Activated gamma-delta T cell (primary cell): ENCODE data around the gene MS4A4A.
"Not testable (repeated sequence)": the region's sequence is repeated elsewhere in the genome, so short reads cannot be mapped to it uniquely, and the experiment has no call there.

Experiments
- DNase-seq: peaks from one replicate; lab custom pipeline; 2025; lab: John Stamatoyannopoulos, UW

The MS4A4A gene

DNA sequence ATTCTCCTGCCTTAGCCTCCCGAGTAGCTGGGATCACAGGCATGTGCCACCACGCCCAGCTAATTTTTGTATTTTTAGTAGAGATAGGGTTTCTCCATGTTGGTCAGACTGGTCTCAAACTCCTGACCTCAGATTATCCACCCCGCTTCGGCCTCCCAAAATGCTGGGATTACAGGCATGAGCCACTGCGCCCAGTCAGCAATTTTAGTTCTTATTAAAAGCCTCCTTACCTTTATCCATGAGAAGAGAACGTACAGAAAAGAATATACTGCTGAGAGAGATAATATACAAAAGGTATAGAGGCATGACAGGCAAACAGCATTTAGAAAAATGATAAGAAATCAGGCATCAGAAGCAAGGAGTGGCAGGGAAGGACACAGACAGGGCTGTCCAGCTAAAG, 21.4 kb downstream of the MS4A4A start:
- DNase-seq: not testable (repeated sequence)

GRCh38 chr11:60303661-60304060, 23.2 kb downstream of the MS4A4A start:
- no peak for DNase-seq

DNA sequence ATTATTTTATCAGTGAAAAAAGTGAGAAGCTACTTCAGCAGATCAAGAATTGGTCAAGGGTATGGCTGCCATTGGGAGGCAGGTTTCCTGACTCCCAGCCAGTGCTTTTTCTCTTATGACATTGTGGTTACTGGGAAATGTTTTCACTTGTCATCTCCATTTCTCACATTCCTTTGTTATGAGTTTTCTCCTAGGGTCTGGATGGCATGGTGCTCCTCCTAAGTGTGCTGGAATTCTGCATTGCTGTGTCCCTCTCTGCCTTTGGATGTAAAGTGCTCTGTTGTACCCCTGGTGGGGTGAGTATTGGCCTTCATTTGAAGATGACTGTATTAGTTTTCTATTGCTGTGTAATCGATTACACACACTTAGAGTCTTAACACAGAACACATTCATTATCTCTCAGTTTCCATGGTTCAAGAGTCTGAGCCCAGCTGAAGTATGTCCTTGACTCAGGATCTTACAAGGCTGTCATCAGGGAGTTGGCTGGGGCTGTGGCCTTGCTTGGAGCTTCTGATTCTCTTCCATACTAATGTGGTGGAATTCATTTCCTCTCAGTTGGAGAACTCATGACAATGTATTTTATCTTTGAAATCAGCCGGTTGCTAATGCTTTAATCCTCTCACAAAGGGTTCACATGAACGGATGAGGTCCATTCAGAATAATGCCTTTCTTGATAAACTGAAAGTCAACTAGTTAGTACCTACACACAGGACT, 25.6 kb downstream of the MS4A4A start:
- no peak for DNase-seq

GRCh38 chr11:60307507-60308195, 27.2 kb downstream of the MS4A4A start:
- no peak for DNase-seq

DNA sequence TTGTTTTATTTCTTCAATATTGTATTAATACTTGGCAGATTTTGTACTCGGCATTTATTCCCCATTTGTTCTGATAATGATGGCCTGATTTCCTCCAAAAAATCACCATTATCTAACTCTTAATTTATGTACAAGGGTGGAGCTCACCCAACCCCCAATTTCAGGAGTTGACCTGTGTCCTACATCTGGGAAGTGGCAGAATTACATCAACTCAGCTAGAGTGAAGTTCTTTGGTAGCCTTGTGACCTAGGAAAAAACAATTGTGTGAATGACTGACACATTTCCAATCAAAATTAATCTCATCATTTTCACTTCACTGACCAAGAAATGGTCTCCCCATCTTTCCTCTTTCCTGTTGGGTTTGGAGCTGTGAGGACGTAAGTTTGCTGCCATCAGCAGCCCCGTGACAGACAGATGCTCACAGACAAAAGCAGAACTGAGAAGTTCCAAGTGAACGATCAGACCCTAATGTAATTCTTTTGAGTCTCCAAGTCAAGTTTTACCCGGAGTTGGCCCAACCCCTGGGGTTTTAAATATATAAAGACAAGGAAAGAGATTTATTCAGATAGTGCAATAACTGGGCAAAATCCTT, 30.0 kb downstream of the MS4A4A start:
- DNase-seq: no peak

GRCh38 chr11:60314635-60315321, 34.3 kb downstream of the MS4A4A start:
- no peak for DNase-seq

DNA sequence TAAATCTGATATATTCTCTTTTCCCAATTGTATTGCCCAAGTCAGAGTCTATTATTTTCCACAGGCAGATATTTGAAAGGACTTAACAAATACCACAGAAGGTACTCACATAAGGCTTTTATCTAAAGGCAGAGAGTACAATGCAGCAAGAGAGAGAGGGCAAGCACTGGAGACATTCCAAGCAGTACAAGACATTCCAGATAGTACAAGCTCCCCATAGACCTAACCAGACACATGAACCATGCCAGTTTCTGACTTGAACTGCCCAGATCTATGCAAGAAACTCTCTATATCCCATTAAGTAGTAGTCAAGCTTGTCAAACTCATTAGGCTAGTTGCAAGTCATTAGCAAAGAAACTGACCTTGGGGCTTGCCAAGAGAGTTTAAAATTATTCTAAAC, 35.4 kb downstream of the MS4A4A start:
- DNase-seq: no peak

- DNase-seq: no peak
Measured at GRCh38 chr11:60316317-60316716, 35.9 kb downstream of the MS4A4A start.

DNA sequence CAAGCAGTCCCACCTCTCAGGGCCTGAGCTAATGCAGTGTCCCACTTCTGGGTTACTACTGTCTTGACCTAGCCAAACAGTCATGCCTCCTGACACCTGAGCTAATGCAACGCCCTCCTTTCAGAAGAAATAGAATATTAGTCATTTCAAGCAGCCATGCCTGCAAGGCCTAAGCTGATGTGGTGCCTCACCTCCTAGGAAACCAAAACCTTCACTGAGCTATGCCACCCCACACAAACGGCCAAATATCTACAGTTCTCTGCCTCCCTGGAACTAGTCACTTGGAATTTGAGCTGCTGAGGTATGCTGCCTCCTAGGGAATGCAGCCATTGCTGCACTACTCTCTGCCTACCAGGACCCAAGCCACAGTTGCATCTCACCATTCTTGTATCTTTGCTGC, 38.3 kb downstream of the MS4A4A start:
- no peak for DNase-seq

DNA sequence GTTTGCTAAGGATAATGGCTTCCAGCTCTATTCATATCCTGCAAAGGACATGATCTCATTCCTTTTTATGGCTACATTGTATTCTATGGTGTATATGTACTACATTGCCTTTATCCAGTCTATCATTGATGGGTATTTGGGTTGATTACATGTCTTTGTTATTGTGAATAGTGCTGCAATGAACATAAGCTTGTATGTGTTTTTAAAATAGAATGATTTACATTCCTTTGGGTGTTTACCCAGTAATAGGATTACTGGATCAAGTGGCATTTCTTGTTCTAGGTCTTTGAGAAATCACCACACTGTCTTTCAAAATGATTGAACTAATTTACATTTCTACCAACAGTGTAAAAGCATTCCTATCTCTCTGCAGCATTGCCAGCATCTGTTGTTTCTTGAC, 40.6 kb downstream of the MS4A4A start:
- no peak for DNase-seq

- DNase-seq: no peak
Measured at GRCh38 chr11:60326955-60327354, 46.5 kb downstream of the MS4A4A start, which contains the start of gene MS4A6E. Gene MS4A6E, plus strand, starts transcription at chr11:60327255. Its CDS starts 7,641 bp downstream, at chr11:60334896.

- DNase-seq: no peak
Measured at GRCh38 chr11:60328460-60328859, 48.0 kb downstream of the MS4A4A start.

GRCh38 chr11:60332846-60333245, 52.4 kb downstream of the MS4A4A start:
- DNase-seq: no peak

- no peak for DNase-seq
Measured at GRCh38 chr11:60334005-60334620, 53.6 kb downstream of the MS4A4A start.

GRCh38 chr11:60336767-60337391, 56.4 kb downstream of the MS4A4A start:
- no peak for DNase-seq

GRCh38 chr11:60338053-60338452, 57.6 kb downstream of the MS4A4A start:
- DNase-seq: no peak

DNA sequence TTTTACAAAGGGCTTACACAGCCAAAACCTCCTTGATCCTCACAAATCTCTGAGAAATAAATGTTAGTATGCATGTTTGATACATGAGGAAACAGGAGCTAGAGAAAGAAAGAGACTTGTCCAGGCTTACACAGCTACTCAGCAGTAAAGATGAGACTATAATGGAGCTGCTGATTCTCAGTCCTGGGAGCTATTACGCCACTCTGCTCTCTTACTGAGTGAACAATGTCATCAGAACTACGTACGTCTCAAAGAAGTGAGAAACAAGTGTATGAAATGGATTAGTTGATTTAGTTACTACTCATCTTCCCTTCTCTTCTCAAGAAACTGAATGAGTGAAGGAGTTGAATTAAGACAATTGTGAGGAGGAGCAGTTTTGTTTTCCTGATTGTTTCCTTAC, 58.9 kb downstream of the MS4A4A start:
- no peak for DNase-seq

GRCh38 chr11:60343094-60343704, 62.7 kb downstream of the MS4A4A start:
- DNase-seq: no peak

- no peak for DNase-seq
Measured at GRCh38 chr11:60344146-60344545, 63.7 kb downstream of the MS4A4A start.

DNA sequence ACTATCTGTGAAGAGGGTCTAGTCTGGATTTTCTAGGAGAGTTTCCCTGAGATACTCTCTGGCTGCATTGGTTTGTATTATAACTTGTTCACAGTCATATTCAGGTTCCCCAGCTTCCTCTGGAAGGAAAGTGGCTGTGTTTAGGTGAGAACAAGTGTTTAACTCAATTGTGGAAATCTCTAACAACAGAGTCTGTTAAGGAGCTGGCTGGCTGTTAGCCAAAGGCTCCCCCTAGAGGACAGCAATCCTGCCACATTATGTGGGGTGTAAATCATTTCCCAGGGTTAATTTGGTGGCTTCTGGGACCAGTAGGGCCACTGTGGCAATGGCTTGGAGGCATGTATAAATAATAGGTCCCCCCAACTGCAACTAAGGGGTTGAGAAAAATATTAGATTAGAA, 65.0 kb downstream of the MS4A4A start:
- DNase-seq: no peak
